GM18507 (cell line): ENCODE measurements around the gene SUPT4H1.
"Not testable (repeated sequence)": the region's sequence is repeated elsewhere in the genome, so short reads cannot be mapped to it uniquely, and the experiment has no call there.

Experiments used
- DNase-seq: peaks from one replicate; pipeline ENCODE4 v3.0.0; 2011; ENCODE audit warnings: low read depth; ENCODE audit not compliant: insufficient read length; ENCODE audit errors: extremely low spot score
- FAIRE-seq: peaks from 2 replicates; lab custom pipeline; 2011; peaks lifted over from hg19 to GRCh38; lab: Jason Lieb, UNC

The SUPT4H1 gene

GRCh38 chr17:58344047-58344790 is 7.8 kb downstream of the SUPT4H1 start:
- DNase-seq, result no peak
- peak; percentile 99 for FAIRE-seq

GRCh38 chr17:58343131-58343530 is 8.9 kb downstream of the SUPT4H1 start:
- DNase-seq, result no peak
- FAIRE-seq, result no peak

- no peak for DNase-seq
- FAIRE-seq, result peak; percentile 68
Observed at GRCh38 chr17:58341861-58342475, 10.0 kb downstream of the SUPT4H1 start.

GRCh38 chr17:58341136-58341860 is 10.7 kb downstream of the SUPT4H1 start:
- not testable (repeated sequence) for FAIRE-seq, DNase-seq

- FAIRE-seq, result no peak
- DNase-seq, result no peak
Observed at GRCh38 chr17:58340405-58340876, 11.6 kb downstream of the SUPT4H1 start.

- DNase-seq (no peak), FAIRE-seq (no peak)
Observed at GRCh38 chr17:58339755-58340404, 12.1 kb downstream of the SUPT4H1 start.

GRCh38 chr17:58338841-58339754 is 12.9 kb downstream of the SUPT4H1 start:
- FAIRE-seq, result peak; percentile 84
- DNase-seq, result no peak

GRCh38 chr17:58338454-58338840 is 13.6 kb downstream of the SUPT4H1 start:
- FAIRE-seq (peak; percentile 24), DNase-seq (no peak)

- FAIRE-seq (peak; percentile 85), DNase-seq (no peak)
Observed at GRCh38 chr17:58337600-58338453, 14.2 kb downstream of the SUPT4H1 start.

- DNase-seq, result no peak
- FAIRE-seq, result peak; percentile 64
Observed at GRCh38 chr17:58337210-58337599, 14.8 kb downstream of the SUPT4H1 start.

GRCh38 chr17:58336456-58337209 is 15.4 kb downstream of the SUPT4H1 start:
- peak; percentile 63 for FAIRE-seq
- no peak for DNase-seq

GRCh38 chr17:58335779-58336455 is 16.1 kb downstream of the SUPT4H1 start:
- DNase-seq (no peak), FAIRE-seq (peak; percentile 92)

GRCh38 chr17:58335061-58335731 is 16.8 kb downstream of the SUPT4H1 start:
- DNase-seq (no peak), FAIRE-seq (peak; percentile 60)

- DNase-seq, result no peak
- peak; percentile 29 for FAIRE-seq
Observed at GRCh38 chr17:58334661-58335060, 17.3 kb downstream of the SUPT4H1 start.

- DNase-seq (no peak), FAIRE-seq (no peak)
Observed at GRCh38 chr17:58334256-58334655, 17.7 kb downstream of the SUPT4H1 start.

- peak; percentile 35 for FAIRE-seq
- DNase-seq, result no peak
Observed at GRCh38 chr17:58333736-58334207, 18.2 kb downstream of the SUPT4H1 start.
